Measurements from ENCODE around the gene KIF2C. TPM values are rescaled to one million over a fixed set of nuclear protein-coding genes. Genes with fewer than 3 reads are reported as not detected.
A peak's percentile ranks its signal among the peaks of the same experiment; 100 is the strongest.

Gene KIF2C
- total and polyA plus RNA-seq, 9 of the 15 experiments (the other 6 are each of a cell fraction or from before 2014, with no cell fraction given), result 84.9 to 226 (median 169) TPM

- TF ChIP-seq E4F1 (CRISPR knock-in tag; IDR thresholded peaks at IDR 0.05; ENCODE audit: borderline replicate concordance), result peak; percentile 91
- peak; percentile 40 for TF ChIP-seq SP2 (IDR thresholded peaks at IDR 0.05; ENCODE audit: extremely low read depth, low read depth, low read length, poor library complexity, severe bottlenecking)
- TF ChIP-seq FOXP1 (CRISPR knock-in tag; IDR thresholded peaks at IDR 0.05), result peak; percentile 96
- TF ChIP-seq PRDM10 (IDR thresholded peaks at IDR 0.05; ENCODE audit: partially characterized antibody), result peak; percentile 88
- peak; percentile 61 for TF ChIP-seq DACH1 (IDR thresholded peaks at IDR 0.05; ENCODE audit: partially characterized antibody)
- peak; percentile 97 for TF ChIP-seq ZBTB8A (IDR thresholded peaks at IDR 0.05; ENCODE audit: partially characterized antibody)
- no peak; the same call in 1 of the 2 replicates for TF ChIP-seq RAD51 (IDR thresholded peaks at IDR 0.05; ENCODE audit: borderline replicate concordance, low read depth)
- peak; percentile 89; the same call in 1 of the 2 replicates for TF ChIP-seq ZNF766 (CRISPR knock-in tag; conservative IDR thresholded peaks at IDR 0.05)
- TF ChIP-seq, protein P1, sequence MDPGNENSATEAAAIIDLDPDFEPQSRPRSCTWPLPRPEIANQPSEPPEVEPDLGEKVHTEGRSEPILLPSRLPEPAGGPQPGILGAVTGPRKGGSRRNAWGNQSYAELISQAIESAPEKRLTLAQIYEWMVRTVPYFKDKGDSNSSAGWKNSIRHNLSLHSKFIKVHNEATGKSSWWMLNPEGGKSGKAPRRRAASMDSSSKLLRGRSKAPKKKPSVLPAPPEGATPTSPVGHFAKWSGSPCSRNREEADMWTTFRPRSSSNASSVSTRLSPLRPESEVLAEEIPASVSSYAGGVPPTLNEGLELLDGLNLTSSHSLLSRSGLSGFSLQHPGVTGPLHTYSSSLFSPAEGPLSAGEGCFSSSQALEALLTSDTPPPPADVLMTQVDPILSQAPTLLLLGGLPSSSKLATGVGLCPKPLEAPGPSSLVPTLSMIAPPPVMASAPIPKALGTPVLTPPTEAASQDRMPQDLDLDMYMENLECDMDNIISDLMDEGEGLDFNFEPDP (CRISPR knock-in tag; IDR thresholded peaks at IDR 0.05), result peak; percentile 98
- peak; percentile 90 for TF ChIP-seq TARDBP (IDR thresholded peaks at IDR 0.05)
- TF ChIP-seq ZNF224 (CRISPR knock-in tag; IDR thresholded peaks at IDR 0.05), result peak; percentile 96
- peak; percentile 100 for TF ChIP-seq ZC3H4 (CRISPR knock-in tag; IDR thresholded peaks at IDR 0.05; ENCODE audit: borderline replicate concordance)
- TF ChIP-seq FOXP4 (CRISPR knock-in tag; IDR thresholded peaks at IDR 0.05; ENCODE audit: borderline replicate concordance), result peak; percentile 96
- TF ChIP-seq CAMTA2 (CRISPR knock-in tag; conservative IDR thresholded peaks at IDR 0.05), result peak; percentile 100
- TF ChIP-seq MAFG (tag; conservative IDR thresholded peaks at IDR 0.05), result no peak; the same call in 1 of the 2 replicates
These were observed 17.9 kb upstream of the KIF2C start (continued) for GRCh38 chr1:44721485-44722361.

All from K562 (cell line).